Measurements from ENCODE around the gene CRIP2.

- no peak for TF ChIP-seq CTCF (IDR thresholded peaks at IDR 0.05)
- TF ChIP-seq POLR2A (IDR thresholded peaks at IDR 0.05): no peak
Observed at GRCh38 chr14:105427412-105427811, 47.2 kb upstream of the CRIP2 start.
